ENCODE data around the gene PPCDC. TPM values are rescaled to one million over a fixed set of nuclear protein-coding genes. Genes with fewer than 3 reads are reported as not detected.

Gene PPCDC
- total RNA-seq, 2 experiments from 2014 or later: 23.3 to 24.0 TPM

DNA sequence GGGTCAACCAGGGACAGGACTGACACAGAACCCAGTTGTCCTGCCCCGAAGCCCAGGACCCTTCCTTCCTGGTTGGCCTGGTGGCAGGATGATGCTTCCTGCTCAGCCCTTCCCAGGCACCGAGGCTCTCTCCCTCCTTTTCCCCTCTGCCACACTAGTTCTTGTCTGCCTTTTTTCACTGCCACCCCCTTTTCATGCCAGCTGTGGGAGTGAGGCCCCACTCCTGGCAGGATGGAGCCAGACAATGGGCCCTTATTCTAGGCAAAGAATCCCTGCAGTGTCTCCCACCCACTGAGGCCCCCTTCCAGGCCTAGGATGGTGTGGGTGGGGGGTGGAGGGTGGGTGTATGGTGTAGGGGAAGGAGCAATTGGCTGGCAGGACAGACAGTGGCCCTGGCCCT is 29.2 kb upstream of the PPCDC start:
- Mint-ChIP-seq H3K36me3 (ENCODE audit: low read depth) (no peaks in the 10 kb centered on the region), H3K4me1 (peaks cover 16% of the 10 kb centered on the region), H3K4me3 (no peak overlapping the region), H3K27me3 (peaks cover 9% of the 10 kb centered on the region), H3K27ac (no peak overlapping the region), H3K9me3 (ENCODE audit: low read depth) (no peaks in the 10 kb centered on the region)
- POLR2A ChIA-PET: interaction anchor here (1.2 kb wide), 1 partner anchor 207 kb away, joined by 3 read pairs; the partner anchor contains the start of gene C15orf39
- intact Hi-C loops (cut with DNase I, micrococcal nuclease): loop anchor here (2.0 kb wide), 2 partner anchors 37 to 167 kb away; partner anchors contain the start of genes CPLX3 (in 1 of the 2) and RPP25 (in 1 of the 2)
- ATAC-seq (no peak), DNase-seq (no peak)
- CTCF ChIA-PET: interaction anchor here (0.9 to 1.6 kb wide), 2 partner anchors 44 to 209 kb away, joined by 3 to 11 read pairs; no protein-coding TSS in a partner anchor

DNA sequence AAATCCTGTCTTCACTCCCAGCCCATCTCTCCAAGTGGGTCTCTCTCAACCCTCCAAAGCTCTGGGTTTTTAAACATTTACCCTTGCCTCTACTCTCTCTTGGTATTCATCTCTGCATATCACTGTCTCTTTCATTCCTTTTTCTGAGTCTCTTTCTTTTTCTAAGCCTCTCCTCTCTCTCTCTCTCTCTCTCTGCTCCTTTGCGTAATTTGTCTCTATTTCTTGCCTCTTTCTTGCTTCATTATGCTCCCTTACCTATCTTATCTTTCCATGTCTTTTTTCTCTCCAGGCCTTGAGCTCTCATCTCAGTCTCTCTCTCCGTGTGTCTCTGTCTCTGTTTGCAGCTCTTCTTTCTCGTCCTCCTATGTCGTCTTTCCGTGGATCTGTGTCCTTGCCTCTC is 28.7 kb upstream of the PPCDC start:
- POLR2A ChIA-PET: interaction anchor here (1.0 to 1.5 kb wide), 4 partner anchors 29 to 207 kb away, joined by 3 to 10 read pairs (median 3); partner anchors contain the start of genes C15orf39 and PPCDC
- CTCF ChIA-PET: interaction anchor here (0.8 to 2.5 kb wide), 14 partner anchors 9 to 210 kb away, joined by 3 to 11 read pairs (median 3); partner anchors contain the start of genes MPI, PPCDC, RPP25 and ULK3
- peaks cover 9% of the 10 kb centered on the region for H3K27me3 Mint-ChIP-seq
- DNase-seq (no peak), ATAC-seq (no peak)
- peaks cover 16% of the 10 kb centered on the region for H3K4me1 Mint-ChIP-seq
- intact Hi-C loops (cut with DNase I, micrococcal nuclease): loop anchor here (1.0 to 2.0 kb wide), 8 partner anchors 10 to 208 kb away; partner anchors contain the start of genes RPP25 (in 2 of the 2), COX5A (in 1 of the 2), CPLX3 (in 1 of the 2) and PPCDC (in 1 of the 2)
- H3K27ac Mint-ChIP-seq: no peak overlapping the region
- no peaks in the 10 kb centered on the region for H3K36me3 Mint-ChIP-seq (ENCODE audit: low read depth)
- no peaks in the 10 kb centered on the region for H3K9me3 Mint-ChIP-seq (ENCODE audit: low read depth)
- H3K4me3 Mint-ChIP-seq: peak overlapping the region; percentile 69

DNA sequence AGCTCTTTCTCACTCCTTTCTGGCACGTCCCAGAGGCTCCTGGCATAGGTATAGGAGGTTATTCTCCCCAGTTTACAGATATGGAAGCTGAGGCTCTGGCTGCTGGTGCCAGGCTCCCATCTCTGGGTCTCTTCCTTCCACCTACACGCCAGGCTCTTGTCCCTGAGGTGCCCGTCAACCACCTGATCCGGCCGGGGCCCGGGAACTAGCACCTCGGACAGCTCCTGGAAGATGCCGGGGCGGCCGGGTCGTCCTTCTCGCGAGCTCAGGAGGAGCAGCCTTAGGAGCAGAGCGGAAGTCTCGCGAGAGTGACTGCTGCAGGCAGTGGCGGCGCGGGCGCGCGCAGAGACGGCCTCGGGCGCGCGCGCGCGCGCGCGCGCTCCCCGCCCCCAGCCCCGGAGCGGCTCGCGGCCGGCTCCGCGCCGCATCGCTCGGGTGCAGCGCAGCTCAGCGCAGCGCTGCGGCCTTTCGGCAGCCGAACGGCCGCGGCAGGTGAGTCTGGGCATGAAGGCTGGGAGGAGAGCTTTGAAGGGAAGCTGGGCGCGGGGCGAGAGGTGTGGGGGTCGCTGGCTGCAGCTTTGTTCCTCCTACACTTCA is 28.1 kb upstream of the PPCDC start, which contains the start of gene SCAMP5:
TSS of gene SCAMP5 (plus strand) at position 382 of the 597 bp plus-strand sequence. CDS start 16,277 bp downstream, outside the sequence.
- ChIA-PET CTCF (interaction anchor here (0.8 to 2.5 kb wide), 15 partner anchors 9 to 209 kb away, joined by 3 to 11 read pairs (median 3); partner anchors contain the start of genes MPI, PPCDC, RPP25 and ULK3), POLR2A (interaction anchor here (1.0 to 1.5 kb wide), 4 partner anchors 28 to 208 kb away, joined by 3 to 10 read pairs (median 3); partner anchors contain the start of genes C15orf39 and PPCDC)
- Mint-ChIP-seq H3K27ac (no peak within 1 kb of the TSS), H3K9me3 (ENCODE audit: low read depth) (no peaks in the 10 kb centered on the region), H3K4me3 (peak within 1 kb of the TSS; percentile 69), H3K36me3 (ENCODE audit: low read depth) (no peaks in the 10 kb centered on the region), H3K27me3 (peaks cover 8% of the 10 kb centered on the region), H3K4me1 (peaks cover 16% of the 10 kb centered on the region)
- DNase-seq (peak; percentile 98), ATAC-seq (peak; percentile 98)
- intact Hi-C loops (cut with DNase I, micrococcal nuclease): loop anchor here (1.0 to 2.0 kb wide), 8 partner anchors 11 to 207 kb away; partner anchors contain the start of genes RPP25 (in 2 of the 2), COX5A (in 1 of the 2), CPLX3 (in 1 of the 2) and PPCDC (in 1 of the 2)

DNA sequence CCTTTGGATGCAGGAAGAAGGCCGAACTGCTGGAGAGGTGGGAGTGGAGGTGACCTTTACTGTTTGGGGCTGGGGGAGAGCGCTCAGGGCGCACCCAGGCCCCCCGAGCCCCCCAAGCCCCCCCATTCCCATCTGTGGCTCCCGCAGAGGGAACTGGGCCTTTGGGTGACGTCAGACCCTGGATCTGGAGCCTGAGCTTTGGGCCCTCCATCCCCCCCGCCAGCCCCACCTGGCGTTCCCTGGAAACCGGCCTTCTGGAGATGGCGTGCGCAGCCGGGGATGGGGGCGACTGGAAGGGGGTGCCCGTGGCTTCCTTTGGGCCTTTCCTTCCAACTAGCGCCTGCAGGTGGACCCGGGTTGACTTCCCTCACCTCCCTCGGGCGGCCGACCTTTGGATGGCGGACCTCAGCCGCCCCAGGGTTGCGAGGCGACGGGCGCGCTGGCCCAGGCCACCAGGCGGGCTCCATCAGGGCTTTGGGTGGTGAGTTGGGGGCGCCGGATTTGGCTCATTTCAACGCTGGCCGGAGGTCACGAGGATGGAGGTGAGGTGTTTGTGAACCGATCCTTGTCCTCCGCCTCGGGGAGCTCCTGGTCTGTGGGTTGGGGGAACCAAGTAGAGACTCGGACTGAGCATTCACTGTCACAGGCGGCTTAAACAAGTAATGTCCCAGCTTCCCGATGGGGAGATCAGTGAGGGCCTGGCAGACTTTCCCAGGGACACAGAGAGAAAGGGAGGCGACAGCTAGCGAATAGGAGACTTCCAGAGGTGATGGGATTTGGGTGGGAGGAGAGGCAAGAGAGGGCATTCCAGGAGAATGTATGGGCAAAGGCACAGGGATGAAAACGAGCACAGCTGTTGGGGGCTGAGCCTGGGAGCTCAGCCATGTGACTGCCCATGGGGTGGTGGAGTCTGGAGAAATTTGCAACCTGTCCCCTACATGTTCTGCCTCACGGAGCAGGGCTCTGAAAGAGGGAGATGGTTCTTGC is 27.3 kb upstream of the PPCDC start:
- H3K4me1 Mint-ChIP-seq: peaks cover 13% of the 10 kb centered on the region
- peaks cover 4% of the 10 kb centered on the region for H3K27me3 Mint-ChIP-seq
- DNase-seq (peak; percentile 27), ATAC-seq (no peak)
- POLR2A ChIA-PET: interaction anchor here (1.0 to 1.5 kb wide), 3 partner anchors 27 to 209 kb away, joined by 3 to 10 read pairs (median 3); partner anchors contain the start of gene PPCDC
- intact Hi-C loops (cut with DNase I, micrococcal nuclease): loop anchor here (1.0 to 2.0 kb wide), 8 partner anchors 12 to 206 kb away; partner anchors contain the start of genes RPP25 (in 2 of the 2), COX5A (in 1 of the 2), CPLX3 (in 1 of the 2) and PPCDC (in 1 of the 2)
- no peaks in the 10 kb centered on the region for H3K36me3 Mint-ChIP-seq (ENCODE audit: low read depth)
- peak overlapping the region; percentile 69 for H3K4me3 Mint-ChIP-seq
- H3K27ac Mint-ChIP-seq: no peak overlapping the region
- H3K9me3 Mint-ChIP-seq (ENCODE audit: low read depth): no peaks in the 10 kb centered on the region
- CTCF ChIA-PET: interaction anchor here (0.7 to 2.5 kb wide), 15 partner anchors 8 to 208 kb away, joined by 3 to 11 read pairs (median 3); partner anchors contain the start of genes C15orf39, MPI, PPCDC and RPP25

DNA sequence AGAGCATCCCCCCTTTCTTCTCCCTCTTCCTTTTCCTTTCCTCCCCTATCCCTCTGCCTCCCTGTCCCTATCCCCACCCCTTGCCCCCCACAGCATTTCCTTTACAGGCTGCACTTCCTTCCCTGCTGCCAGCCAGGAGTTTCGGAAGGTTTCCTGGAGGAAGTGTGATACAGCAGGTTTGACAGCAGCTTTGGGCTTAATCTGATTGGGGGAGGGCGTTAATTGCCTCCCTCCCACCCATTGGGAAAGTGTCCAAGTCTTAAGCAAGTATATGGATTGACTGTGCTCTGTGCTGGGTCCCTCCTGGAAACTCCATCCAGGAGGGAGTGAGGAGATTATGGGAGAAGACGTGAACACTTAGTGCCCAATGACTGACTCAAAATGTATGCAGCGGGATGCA is 26.2 kb upstream of the PPCDC start:
- no peak for ATAC-seq
- ChIA-PET POLR2A (no interaction called here), CTCF (interaction anchor here (2.5 kb wide), 1 partner anchor 26 kb away, joined by 8 read pairs; the partner anchor contains the start of gene PPCDC)
- H3K4me3 Mint-ChIP-seq: no peak overlapping the region
- H3K36me3 Mint-ChIP-seq (ENCODE audit: low read depth): no peaks in the 10 kb centered on the region
- H3K9me3 Mint-ChIP-seq (ENCODE audit: low read depth): no peaks in the 10 kb centered on the region
- H3K27me3 Mint-ChIP-seq: peaks cover 4% of the 10 kb centered on the region
- intact Hi-C loops (cut with DNase I, micrococcal nuclease): no loop called here
- peaks cover 13% of the 10 kb centered on the region for H3K4me1 Mint-ChIP-seq
- H3K27ac Mint-ChIP-seq: no peak overlapping the region
- no peak for DNase-seq

DNA sequence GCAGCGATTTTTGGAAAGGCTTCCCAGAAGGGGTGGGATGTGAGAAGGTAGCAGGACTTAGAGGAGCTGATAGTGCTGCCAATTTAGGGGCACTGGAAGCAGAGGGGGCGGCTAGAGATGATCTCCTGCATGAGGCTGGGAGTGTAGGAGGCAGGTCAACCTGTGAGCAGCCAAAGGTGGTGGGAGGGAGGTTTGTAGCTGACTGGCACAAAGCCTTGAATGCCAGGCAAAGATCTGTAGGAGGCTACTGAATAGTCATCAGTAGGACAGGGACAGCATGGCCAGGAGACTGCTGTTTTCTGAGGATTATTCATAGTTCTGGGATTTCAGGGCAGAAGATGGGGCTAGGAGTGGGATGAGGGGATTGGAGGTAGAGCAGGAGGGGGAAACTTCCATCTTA is 25.8 kb upstream of the PPCDC start:
- Mint-ChIP-seq H3K36me3 (ENCODE audit: low read depth) (no peaks in the 10 kb centered on the region), H3K27ac (no peak overlapping the region), H3K9me3 (ENCODE audit: low read depth) (no peaks in the 10 kb centered on the region), H3K4me3 (no peak overlapping the region), H3K27me3 (peaks cover 4% of the 10 kb centered on the region), H3K4me1 (peaks cover 13% of the 10 kb centered on the region)
- ATAC-seq (no peak), DNase-seq (no peak)
- CTCF ChIA-PET: no interaction called here
- intact Hi-C loops (cut with DNase I, micrococcal nuclease): no loop called here
- POLR2A ChIA-PET: no interaction called here

DNA sequence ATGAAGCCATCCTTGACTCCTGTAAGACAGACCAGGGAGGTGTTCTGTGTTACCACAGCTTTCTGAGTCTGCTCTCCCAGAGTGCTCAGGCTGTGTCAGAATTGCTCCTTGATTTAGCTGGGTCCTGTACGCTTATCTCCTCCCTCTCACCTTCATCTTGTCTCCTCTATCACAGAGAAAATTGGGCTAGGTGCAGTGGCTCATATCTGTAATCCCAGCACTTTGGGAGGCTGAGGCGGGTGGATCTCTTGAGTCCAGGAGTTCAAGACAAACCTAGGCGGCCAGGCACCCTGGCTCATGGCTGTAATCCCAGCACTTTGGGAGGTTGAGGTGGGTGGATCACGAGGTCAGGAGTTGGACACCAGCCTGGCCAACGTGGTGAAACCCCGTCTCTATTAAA is 22.1 kb upstream of the PPCDC start:
- Mint-ChIP-seq H3K27me3 (peaks cover 2% of the 10 kb centered on the region), H3K36me3 (ENCODE audit: low read depth) (no peaks in the 10 kb centered on the region), H3K9me3 (ENCODE audit: low read depth) (no peaks in the 10 kb centered on the region), H3K27ac (no peak overlapping the region), H3K4me1 (peaks cover 3% of the 10 kb centered on the region), H3K4me3 (no peak overlapping the region)
- no peak for DNase-seq
- intact Hi-C loops (cut with DNase I, micrococcal nuclease): no loop called here
- CTCF ChIA-PET: interaction anchor here (0.6 to 1.0 kb wide), 2 partner anchors 9 to 13 kb away, joined by 3 read pairs; no protein-coding TSS in a partner anchor
- POLR2A ChIA-PET: no interaction called here
- no peak for ATAC-seq

DNA sequence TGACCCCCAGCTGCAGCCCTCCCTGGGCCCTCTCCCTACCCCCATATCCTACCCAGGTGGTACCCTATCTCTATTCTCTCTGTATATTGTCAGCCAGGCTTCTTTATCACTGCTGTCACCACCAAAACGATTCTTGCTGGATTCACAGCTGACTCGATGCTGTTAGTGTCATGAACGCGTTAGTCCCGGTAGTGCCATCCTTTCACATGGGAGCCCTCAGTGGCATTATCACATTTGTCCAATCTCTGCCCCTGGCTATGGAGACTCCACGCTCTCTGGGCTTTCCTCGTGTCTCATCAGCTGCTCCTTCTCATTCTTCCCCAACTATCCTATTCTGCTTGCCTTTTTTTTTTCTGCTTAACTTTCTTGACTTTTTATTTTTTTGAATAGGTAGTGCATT is 21.0 kb upstream of the PPCDC start:
- Mint-ChIP-seq H3K27me3 (no peaks in the 10 kb centered on the region), H3K9me3 (ENCODE audit: low read depth) (no peaks in the 10 kb centered on the region), H3K4me1 (no peaks in the 10 kb centered on the region), H3K4me3 (no peak overlapping the region), H3K36me3 (ENCODE audit: low read depth) (no peaks in the 10 kb centered on the region), H3K27ac (no peak overlapping the region)
- intact Hi-C loops (cut with DNase I, micrococcal nuclease): no loop called here
- ATAC-seq (no peak), DNase-seq (no peak)
- ChIA-PET CTCF (interaction anchor here (1.0 kb wide), 1 partner anchor 14 kb away, joined by 3 read pairs; no protein-coding TSS in a partner anchor), POLR2A (no interaction called here)

DNA sequence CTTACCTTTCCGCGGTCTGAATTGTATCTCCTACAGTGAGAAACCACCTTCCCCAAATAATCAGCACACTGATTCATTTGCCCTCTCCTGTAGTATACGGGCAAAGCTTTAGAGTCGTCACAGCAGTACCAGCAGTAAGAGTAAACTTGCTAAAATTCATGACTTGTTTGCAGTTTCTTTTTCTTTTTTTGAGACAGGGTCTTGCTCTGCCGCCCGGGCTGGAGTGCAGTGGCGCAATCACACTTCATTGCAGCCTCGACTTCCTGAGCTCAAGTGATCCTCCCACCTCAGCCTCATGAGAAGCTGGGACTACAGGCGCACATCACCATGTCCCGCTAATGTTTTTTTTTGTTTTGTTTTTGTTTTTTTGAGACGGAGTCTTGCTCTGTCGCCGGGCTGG is 16.2 kb upstream of the PPCDC start:
- intact Hi-C loops (cut with DNase I, micrococcal nuclease): no loop called here
- no peak overlapping the region for H3K4me3 Mint-ChIP-seq
- peaks cover 10% of the 10 kb centered on the region for H3K4me1 Mint-ChIP-seq
- POLR2A ChIA-PET: no interaction called here
- CTCF ChIA-PET: interaction anchor here (0.6 kb wide), 1 partner anchor 197 kb away, joined by 3 read pairs; no protein-coding TSS in a partner anchor
- no peak for DNase-seq
- no peaks in the 10 kb centered on the region for H3K27me3 Mint-ChIP-seq
- ATAC-seq: no peak
- no peak overlapping the region for H3K27ac Mint-ChIP-seq
- H3K36me3 Mint-ChIP-seq (ENCODE audit: low read depth): no peaks in the 10 kb centered on the region
- no peaks in the 10 kb centered on the region for H3K9me3 Mint-ChIP-seq (ENCODE audit: low read depth)

DNA sequence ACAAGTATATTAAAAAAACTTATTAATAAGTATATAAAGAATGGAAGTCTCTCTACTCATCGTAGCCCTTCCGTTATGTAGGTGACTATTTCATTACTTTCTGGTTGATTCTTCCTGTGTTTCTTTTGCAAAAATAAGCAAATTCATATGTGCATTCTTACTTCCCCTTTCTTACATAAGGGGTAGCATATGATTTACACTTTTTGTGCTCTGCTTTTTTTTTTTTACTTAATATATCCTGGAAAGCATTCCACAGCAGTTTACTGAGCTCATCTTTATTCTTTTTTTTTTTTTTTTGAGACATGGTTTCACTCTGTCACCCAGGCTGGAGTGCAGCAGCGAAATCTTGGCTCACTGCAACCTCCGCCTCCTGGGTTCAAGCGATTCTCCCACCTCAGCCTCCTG is 15.2 kb upstream of the PPCDC start:
- Mint-ChIP-seq H3K27me3 (no peaks in the 10 kb centered on the region), H3K4me1 (peaks cover 10% of the 10 kb centered on the region), H3K4me3 (no peak overlapping the region), H3K9me3 (ENCODE audit: low read depth) (no peaks in the 10 kb centered on the region), H3K27ac (no peak overlapping the region), H3K36me3 (ENCODE audit: low read depth) (no peaks in the 10 kb centered on the region)
- no peak for DNase-seq
- POLR2A ChIA-PET: no interaction called here
- CTCF ChIA-PET: no interaction called here
- ATAC-seq: no peak
- intact Hi-C loops (cut with DNase I, micrococcal nuclease): no loop called here
